GM18907 (cell line): ENCODE results near the gene SPRYD7.

ENCODE experiments used
- ATAC-seq: cut with Tn5 transposase; IDR thresholded peaks from one replicate; pipeline ENCODE4 v1.9.1; 2021; ENCODE audit warnings: mild to moderate bottlenecking, moderate library complexity; ENCODE audit not compliant: unreplicated experiment

SPRYD7 gene

GRCh38 chr13:49864509-49864908 lies 71.6 kb downstream of the SPRYD7 start:
- no peak for ATAC-seq
